Subcutaneous abdominal adipose tissue (tissue), 5 donors: ENCODE measurements around the gene TIMM13.

ENCODE experiments used
- H3K27ac ChIP-seq: one replicate; pipeline ENCODE4 v1.7.0; 2013; ENCODE audit warnings: low read depth, mild to moderate bottlenecking, inconsistent platforms, low read length, moderate library complexity
- H3K27me3 ChIP-seq, 5 donors: one replicate each; pipeline ENCODE4 v1.7.0; 2013; ENCODE audit warnings: low read length in 5 of 5, inconsistent platforms in 1 of 5; ENCODE audit not compliant: control insufficient read depth in 5 of 5, insufficient read depth in 4 of 5
- H3K36me3 ChIP-seq, 5 donors: one replicate each; pipeline ENCODE4 v1.7.0; 2013; ENCODE audit warnings: low read length in 5 of 5; ENCODE audit not compliant: control insufficient read depth in 5 of 5, insufficient read depth in 5 of 5
- H3K4me1 ChIP-seq, 5 donors: one replicate each; pipeline ENCODE4 v1.7.0; 2013; ENCODE audit warnings: low read length in 5 of 5, mild to moderate bottlenecking in 3 of 5, moderate library complexity in 1 of 5; ENCODE audit not compliant: control insufficient read depth in 5 of 5, insufficient read depth in 5 of 5
- H3K4me3 ChIP-seq, 5 donors: one replicate each; pipeline ENCODE4 v1.7.0; 2013; ENCODE audit warnings: low read length in 5 of 5, low read depth in 1 of 5
- H3K9ac ChIP-seq, 5 donors: one replicate each; pipeline ENCODE4 v1.7.0; 2013; ENCODE audit warnings: low read length in 5 of 5, mild to moderate bottlenecking in 4 of 5, moderate library complexity in 3 of 5
- H3K9me3 ChIP-seq, 5 donors: one replicate each; pipeline ENCODE4 v1.7.0; 2013; ENCODE audit warnings: low read length in 5 of 5; ENCODE audit not compliant: control insufficient read depth in 5 of 5
- donor health status: healthy.
- donor health status: healthy.
- donor health status: healthy.
- donor health status: healthy.
- donor health status: healthy.

Gene TIMM13

DNA sequence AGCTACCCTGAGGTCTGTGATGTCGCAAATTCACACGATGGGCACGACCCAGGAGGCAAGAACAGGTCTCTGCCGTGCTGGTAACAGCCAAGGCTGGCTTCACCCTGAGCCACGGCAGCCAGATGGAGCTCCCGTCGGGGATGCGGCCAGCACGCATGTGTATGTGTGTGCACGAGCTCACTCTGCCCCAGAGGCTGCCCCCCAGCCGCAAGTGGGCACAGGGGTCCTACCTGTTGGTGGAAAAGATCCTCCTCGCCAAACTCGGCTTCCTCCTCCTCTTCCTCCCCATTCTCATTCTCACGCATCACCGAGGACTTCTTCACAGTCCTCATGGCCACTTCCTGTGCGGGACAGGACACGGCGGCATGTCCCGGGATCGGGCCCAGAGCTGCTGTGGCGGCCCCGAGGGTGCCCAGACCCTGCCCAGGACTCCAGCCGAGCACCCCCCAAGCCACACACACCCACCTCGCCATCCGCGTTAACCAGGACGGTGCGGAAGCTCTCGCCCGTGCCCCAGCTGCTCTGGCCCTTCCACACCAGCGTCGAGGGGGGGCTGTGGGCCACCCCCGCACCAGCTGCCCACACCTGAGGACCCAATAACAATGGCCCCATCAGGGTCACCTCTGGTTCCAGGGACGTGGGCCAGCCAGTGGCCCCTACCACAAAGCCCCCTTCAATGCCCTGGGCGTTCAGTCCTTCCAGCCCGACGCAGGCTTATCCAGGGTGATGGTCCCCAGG lies 4.1 kb upstream of the TIMM13 start:
- Histone ChIP-seq H3K36me3 (peaks cover 0 to 43% (median 20%) of the 10 kb centered on the region in 5 donors), H3K9me3 (no peaks in the 10 kb centered on the region), H3K4me1 (peaks cover 2 to 20% (median 18%) of the 10 kb centered on the region in 5 donors), H3K27me3 (no peaks in the 10 kb centered on the region), H3K4me3 (no peak overlapping the region), H3K27ac (no peak overlapping the region), H3K9ac (no peak overlapping the region)

DNA sequence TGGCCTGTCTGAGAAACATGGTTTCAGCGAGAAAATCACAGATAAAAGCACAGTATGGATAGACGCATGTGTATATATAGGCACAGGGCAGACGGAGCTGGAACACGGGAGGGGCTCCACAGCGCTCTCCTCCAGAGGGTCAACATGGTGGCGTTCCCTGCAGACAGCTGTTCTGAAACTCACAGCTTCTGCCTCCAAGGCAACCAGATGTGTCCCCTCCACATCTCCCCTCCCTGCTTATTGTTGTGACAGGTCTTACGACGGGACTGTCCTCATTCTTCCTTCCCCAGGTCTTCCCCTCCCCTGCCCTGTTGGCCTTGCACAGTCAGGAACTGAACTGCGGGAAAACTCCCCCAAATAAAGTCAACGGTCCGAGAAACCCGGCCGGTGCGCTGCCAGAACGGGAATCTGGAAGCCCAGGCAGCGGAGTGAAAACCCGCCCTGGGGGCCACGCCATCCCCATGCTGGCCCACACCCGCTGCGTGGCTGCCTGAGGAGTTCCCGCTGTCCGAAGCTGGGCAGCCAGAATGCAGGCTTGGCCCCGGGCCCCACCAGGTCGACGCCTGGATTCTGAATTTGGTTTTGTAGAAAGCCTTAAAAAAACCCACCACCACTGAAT lies 2.6 kb upstream of the TIMM13 start:
- H3K9ac ChIP-seq: no peak overlapping the region
- no peak overlapping the region for H3K27ac ChIP-seq
- peaks cover 5 to 33% (median 31%) of the 10 kb centered on the region in 5 donors for H3K4me1 ChIP-seq
- H3K36me3 ChIP-seq: peaks cover 0 to 46% (median 20%) of the 10 kb centered on the region in 5 donors
- H3K9me3 ChIP-seq: no peaks in the 10 kb centered on the region
- H3K27me3 ChIP-seq: no peaks in the 10 kb centered on the region
- H3K4me3 ChIP-seq: no peak overlapping the region

DNA sequence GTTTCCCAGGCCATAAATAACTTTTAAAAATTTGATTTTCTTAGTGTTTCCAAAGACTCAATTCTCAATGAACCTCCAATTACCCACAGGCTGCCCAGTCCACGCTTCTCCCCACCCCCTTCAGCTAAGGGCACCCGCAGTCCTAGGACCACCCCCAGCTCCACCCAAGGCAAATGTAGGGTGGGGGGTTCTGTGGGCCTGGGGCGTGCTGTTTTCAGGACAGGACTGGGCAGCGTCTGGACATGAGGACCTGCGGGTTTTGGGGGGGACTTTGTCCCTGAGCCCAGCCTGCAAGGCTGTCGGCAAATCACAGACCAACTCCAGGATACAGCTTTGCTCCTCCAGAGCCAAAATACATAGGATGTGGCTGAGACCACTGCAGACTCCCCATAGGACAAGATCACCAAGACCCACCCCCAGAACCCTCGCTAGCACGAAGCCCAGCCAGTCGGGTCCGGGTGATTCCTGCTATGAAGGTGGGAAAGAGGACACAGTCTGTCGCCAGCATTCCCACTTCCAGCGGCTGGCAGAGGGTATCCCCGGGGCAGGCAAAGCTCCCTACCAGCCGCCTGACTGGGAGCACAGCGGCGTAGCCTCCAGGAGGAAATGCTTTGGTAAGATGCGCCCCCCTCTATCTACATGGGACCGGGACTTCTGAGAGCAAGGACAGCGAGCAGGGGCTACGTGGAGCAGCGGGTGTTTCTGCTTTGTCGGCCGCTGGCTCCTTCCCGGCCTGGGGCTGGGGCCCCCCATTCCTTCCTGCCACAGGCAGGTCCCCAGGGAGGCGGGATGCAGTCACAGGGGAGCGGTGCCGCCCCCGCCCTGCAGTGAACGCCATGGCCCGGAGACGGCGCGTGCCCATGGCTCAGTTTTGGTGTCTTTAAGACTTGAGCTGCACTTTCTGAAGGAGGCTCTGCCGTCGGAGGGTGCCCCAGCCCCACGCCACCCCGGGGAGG lies 1.6 kb upstream of the TIMM13 start:
- H3K36me3 ChIP-seq: peaks cover 0 to 37% (median 15%) of the 10 kb centered on the region in 5 donors
- H3K9ac ChIP-seq: no peak overlapping the region
- no peaks in the 10 kb centered on the region for H3K27me3 ChIP-seq
- H3K27ac ChIP-seq: no peak overlapping the region
- H3K9me3 ChIP-seq: no peaks in the 10 kb centered on the region
- peaks cover 5 to 33% (median 32%) of the 10 kb centered on the region in 5 donors for H3K4me1 ChIP-seq
- peak overlapping the region in 3 of 5 donors; percentile 78 to 88 (median 85) for H3K4me3 ChIP-seq

DNA sequence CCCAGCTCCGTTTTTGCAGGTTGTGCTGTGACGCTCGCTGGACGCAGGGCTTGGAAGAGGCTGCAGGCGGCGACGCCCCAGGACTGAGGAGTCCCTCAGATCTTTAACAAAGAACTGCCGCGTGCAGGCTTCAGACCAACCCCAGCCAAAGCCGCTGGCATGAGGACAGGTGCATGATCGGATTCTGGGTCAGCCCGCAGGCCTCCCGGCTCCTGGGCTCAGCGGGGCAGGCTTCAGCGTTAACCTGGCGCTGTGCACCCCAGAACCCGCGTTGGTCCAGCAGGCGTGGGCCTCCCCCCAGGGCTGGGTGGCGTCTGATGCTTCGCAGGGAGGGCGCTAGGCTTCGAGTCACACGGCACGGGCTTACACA lies 920 bp upstream of the TIMM13 start:
- Histone ChIP-seq H3K9me3 (no peaks in the 10 kb centered on the region), H3K9ac (peak overlapping the region in 4 of 5 donors; percentile 7 to 95 (median 84)), H3K4me3 (peak overlapping the region; percentile 69 to 88 (median 85)), H3K36me3 (peaks cover 0 to 39% (median 16%) of the 10 kb centered on the region in 5 donors), H3K27me3 (no peaks in the 10 kb centered on the region), H3K4me1 (peaks cover 5 to 33% (median 32%) of the 10 kb centered on the region in 5 donors), H3K27ac (peak overlapping the region; percentile 94)

DNA sequence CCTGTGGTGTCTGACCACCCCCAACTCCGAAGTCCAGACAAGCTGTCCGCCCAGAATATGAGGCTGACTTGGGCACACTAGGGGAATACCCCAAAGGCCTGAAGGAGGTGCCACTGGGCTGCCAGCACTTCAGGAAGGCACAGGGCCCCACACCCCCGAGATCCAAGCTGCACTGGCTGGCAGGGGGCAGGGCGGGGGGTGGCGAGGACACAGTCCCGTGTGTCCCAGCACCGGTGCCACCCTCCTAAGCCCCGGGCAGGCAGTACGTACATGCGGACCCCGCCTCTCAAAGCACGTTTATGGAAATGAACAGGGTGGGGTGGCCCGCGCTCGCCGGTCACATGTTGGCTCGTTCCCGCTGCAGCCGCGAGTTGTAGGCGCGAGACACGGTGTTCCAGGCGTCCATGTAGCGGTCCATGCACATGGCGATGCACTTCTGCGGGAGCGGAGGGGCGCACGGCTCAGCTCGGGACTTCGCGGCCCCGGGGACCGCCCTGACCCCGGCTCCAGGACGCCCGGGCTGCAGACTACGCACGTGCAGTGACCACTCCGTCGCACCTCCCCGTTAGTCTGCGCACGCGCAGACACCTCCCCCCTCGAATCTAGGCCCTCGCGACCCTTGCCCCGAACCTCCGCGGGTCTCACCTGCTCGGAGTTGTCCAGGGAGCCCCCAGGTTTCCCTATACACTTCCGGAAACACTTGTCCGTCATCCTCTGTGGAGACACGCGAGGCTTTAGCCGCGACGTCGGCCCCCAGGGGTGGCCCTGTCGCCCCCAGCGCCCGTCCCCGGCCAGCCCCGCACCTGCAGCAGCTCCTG lies 566 bp downstream of the TIMM13 start:
- Histone ChIP-seq H3K9ac (peak overlapping the region in 4 of 5 donors; percentile 83 to 95 (median 88)), H3K4me1 (peaks cover 5 to 33% (median 32%) of the 10 kb centered on the region in 5 donors), H3K36me3 (peaks cover 0 to 33% (median 16%) of the 10 kb centered on the region in 5 donors), H3K27ac (peak overlapping the region; percentile 94), H3K4me3 (peak overlapping the region; percentile 39 to 88 (median 85)), H3K27me3 (no peaks in the 10 kb centered on the region), H3K9me3 (no peaks in the 10 kb centered on the region)

DNA sequence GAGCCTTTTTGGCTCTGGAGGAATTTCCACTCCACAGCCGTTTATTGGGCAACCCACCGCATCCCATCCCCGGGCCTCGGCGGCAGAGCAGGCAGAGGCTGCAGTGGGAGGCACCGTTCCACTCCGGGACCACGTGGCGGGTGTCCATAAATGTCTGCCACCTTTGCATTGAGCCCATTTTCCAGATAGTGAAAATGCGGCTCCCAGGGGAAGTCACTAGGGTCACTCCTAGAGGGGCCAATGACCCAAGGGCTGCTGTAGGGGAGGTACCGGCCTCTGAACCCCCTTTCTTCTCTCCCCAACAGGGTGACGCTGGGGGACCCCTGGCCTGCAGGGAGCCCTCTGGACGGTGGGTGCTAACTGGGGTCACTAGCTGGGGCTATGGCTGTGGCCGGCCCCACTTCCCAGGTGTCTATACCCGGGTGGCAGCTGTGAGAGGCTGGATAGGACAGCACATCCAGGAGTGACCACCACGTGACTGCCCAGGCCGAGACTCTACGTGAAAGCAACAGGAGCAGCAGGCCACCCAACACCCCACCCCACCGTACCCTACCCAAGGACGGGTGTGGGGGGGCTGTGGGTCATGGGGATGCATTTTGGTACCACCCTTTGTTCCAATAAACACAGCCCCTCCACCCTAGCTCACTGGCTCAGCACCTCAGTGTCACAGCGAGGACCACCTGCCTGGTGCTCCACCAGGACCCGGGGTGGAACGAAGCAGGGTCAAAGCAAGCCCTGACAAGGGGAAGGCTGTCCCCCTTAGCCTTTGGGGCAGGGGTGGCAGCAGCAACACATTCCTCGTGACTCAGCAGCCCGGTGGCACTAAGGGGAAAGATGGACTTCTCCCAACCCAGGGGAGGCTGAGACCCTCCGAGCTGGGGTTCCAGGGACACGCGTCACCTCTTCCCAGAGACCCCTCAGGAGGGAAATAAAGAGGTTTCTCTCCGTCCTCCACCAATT lies 1.5 kb downstream of the TIMM13 start:
- Histone ChIP-seq H3K4me3 (peak overlapping the region; percentile 39 to 88 (median 85)), H3K4me1 (peaks cover 5 to 33% (median 32%) of the 10 kb centered on the region in 5 donors), H3K36me3 (peaks cover 0 to 23% (median 8%) of the 10 kb centered on the region in 5 donors), H3K27ac (no peak overlapping the region), H3K9me3 (no peaks in the 10 kb centered on the region), H3K9ac (peak overlapping the region in 4 of 5 donors; percentile 34 to 95 (median 84)), H3K27me3 (no peaks in the 10 kb centered on the region)

DNA sequence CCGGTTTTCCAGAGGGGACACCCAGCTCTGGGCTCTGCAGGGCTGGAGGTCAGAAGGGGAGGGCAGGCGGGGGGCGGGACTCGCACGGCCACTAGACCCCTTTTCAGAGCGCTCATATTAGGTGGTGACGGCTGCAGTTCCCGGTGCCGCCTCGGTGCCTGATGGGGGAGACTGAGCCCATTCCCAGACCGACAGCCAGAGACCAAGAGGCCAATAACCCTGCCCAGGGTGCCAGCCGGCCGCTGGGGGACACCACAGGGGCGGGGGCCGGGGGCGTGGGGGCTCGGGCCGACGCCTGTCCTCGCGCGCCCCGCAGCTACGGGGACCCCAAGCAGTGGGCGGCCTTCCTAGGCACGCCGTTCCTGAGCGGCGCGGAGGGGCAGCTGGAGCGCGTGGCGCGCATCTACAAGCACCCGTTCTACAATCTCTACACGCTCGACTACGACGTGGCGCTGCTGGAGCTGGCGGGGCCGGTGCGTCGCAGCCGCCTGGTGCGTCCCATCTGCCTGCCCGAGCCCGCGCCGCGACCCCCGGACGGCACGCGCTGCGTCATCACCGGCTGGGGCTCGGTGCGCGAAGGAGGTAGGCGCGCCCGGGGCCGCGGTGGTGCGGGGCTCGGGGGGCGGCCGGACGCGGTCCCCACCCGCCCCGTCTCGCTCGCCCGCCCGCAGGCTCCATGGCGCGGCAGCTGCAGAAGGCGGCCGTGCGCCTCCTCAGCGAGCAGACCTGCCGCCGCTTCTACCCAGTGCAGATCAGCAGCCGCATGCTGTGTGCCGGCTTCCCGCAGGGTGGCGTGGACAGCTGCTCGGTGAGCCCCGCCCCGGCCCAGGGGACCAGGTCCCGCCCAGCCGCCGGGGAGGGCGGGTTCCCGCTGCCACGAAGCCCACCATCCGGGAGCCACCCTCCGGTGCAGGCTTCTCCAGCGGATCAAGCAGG lies 2.4 kb downstream of the TIMM13 start:
- Histone ChIP-seq H3K36me3 (peaks cover 0 to 17% (median 5%) of the 10 kb centered on the region in 5 donors), H3K9me3 (no peaks in the 10 kb centered on the region), H3K9ac (no peak overlapping the region), H3K27me3 (no peaks in the 10 kb centered on the region), H3K4me3 (peak overlapping the region in 2 of 5 donors; percentile 26 to 30), H3K4me1 (peaks cover 5 to 33% (median 32%) of the 10 kb centered on the region in 5 donors), H3K27ac (no peak overlapping the region)
